HK-2 (cell line): ENCODE results near the gene LRMDA.

ENCODE experiments used
- DNase-seq: peaks from one replicate; pipeline ENCODE4 v3.0.0-alpha.2; 2018; ENCODE audit not compliant: unreplicated experiment

LRMDA gene

DNA sequence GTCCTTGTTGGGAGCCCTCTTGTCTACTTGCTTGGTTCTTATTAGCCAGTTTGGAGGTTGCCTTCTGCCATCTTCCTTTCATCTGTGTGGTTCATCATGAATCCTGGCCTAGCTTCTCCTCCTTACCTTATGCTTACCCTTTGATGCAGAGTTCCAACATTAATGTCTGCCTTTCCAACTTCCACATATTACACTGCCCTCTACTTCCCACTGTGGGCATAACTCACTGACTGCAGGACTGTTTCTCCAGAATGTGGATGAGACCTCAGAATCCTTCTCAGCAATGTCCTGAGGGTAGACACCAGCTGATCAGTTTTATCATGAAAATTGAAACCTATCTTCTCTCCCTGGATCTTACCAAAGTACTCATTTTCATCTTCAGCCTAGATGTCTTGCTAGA, 491.0 kb downstream of the LRMDA start:
- no peak for DNase-seq

DNA sequence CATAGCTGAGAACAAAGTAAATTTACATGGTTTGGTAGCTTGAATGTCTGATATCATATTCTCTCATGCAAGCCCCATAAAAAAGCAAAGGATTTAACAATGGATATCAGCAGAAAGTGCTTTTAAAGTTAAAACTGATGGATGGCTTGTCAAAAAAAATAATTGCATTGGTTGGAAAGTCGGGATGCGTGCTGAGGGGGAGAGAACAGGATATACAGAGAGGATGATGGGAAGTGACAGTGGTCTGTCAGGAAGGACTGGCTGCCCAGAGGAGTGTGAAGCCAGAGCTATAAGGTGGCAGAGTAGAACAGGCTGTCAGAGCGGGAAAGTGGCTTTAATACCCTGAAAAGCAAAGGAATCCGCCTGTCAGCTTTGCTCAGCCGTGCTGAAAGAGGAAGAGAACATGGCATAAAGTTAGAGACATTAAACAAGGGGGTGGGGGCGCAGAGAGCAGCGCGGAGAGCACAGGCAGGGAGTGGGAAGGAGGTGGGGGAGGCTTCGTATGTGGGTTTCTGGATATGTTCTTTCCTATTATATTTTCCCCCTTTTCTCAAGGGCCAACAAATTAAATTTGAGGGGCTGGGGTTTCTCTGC, 493.0 kb downstream of the LRMDA start:
- no peak for DNase-seq

DNA sequence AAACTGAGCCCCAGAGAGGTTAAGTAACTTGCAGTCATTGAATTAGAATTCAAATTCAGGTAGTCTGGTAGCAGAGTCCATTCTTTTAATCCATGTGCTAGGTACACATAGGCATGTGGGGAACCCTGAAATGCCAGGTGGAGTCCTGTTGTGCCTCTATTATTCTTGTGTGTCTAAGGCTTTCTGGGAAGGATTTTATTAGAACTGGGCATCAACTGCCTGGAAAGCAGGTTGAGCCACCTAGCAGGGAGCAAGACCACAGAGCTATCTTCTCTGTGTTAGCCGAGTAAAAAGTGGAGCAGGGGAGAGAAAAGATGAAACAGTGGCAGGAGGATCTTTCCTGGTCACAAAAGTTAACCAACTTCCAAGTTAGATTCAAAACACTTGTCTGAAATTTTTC, 494.6 kb downstream of the LRMDA start:
- no peak for DNase-seq

DNA sequence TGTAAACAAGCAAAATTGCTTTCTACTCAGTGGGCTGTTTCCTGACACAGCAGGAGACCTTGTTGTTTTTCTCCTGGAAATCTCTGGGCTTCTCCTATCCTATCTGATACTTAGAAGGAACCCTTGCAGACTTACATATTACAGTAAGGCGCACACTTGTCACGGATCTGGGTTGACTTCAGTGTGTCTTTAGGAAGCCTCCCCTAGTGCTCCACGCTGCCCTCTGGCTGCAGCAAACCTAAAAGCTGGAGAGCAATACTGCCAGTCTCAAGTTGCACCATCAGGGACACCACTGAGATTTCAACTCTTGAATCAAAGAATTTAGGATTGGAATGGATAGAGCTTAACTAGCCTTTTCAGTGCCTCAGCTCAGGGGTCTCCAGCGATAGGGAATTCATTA, 495.3 kb downstream of the LRMDA start:
- DNase-seq: no peak

DNA sequence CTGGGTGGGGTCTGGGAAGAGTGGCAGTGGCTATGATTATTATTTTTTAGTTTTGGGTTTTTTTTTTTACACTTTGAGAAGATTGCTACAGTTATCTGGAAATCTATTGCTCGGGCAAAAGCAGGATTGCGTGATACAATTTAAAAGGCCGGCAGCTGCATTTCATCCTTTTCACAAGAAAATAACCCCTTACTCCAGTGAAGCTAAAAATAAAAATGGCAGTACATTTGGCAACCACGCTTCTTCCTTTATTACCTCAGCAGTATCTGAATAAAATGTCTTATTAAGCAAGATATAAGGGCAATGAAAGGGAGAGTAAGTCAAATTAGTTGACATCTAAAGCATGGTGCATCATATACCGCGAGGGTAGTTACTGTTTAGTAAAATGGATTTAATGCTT, 496.8 kb downstream of the LRMDA start:
- no peak for DNase-seq

DNA sequence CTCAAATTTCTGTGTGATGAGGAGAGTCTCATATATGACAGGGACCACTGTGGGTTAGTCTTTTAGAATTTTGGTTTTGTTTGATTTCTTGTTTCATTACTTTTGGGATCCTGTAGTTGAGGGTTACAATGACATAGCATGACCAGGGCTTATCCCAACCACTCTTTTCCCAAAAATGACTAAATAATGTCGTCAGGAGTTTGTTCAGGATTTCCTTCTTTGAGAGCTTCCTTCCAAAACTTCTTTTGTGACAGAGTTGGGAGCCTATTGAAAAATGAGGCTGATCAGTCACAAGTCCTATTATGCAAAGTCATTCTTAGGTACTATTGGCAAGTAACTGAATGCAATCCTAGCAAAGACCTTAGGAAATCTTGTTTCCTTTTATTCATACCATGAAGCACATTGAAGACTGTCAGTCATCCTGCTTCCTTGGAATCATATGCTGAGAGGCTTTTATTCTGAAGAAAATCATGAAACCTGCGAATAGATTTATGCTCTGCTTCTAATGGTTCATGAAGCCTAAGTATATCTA, 498.3 kb downstream of the LRMDA start:
- no peak for DNase-seq

DNA sequence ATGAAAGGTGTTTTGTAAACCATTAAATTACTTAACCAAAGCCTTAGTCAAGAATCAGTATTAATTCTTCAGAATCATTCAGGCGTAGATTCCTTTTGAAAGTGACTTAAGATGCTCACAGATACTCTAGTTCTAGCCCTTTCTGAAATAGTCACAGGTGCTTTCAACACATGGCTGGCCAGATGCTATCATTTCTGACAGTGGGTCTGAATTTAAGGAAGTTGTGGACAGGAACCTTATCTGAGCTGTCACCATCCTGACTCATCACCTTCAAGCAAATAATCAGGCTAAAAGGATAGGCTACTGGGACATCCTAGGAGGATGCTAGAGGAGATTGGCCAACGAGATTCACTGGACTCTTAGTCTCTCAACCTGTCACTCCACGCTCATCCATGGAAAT, 501.5 kb downstream of the LRMDA start:
- no peak for DNase-seq

DNA sequence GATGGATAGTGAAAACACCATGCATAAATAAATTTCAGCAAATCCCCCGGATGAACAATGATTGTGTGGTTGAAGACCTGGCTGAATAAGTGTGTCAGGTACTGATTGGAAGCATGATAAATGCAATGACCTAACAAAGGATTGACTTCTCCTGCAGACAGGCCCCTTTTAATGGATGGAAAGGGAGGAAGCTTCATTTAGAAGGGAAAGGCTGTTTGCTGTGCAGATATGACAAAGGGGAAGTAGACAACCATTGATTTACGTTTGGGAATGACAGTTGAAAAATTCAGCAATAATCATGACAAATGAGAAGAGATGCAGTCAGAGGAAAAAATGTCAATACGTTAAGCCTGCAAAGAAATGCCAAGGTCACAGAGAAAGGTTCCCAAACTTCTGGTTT, 503.8 kb downstream of the LRMDA start:
- DNase-seq: no peak

DNA sequence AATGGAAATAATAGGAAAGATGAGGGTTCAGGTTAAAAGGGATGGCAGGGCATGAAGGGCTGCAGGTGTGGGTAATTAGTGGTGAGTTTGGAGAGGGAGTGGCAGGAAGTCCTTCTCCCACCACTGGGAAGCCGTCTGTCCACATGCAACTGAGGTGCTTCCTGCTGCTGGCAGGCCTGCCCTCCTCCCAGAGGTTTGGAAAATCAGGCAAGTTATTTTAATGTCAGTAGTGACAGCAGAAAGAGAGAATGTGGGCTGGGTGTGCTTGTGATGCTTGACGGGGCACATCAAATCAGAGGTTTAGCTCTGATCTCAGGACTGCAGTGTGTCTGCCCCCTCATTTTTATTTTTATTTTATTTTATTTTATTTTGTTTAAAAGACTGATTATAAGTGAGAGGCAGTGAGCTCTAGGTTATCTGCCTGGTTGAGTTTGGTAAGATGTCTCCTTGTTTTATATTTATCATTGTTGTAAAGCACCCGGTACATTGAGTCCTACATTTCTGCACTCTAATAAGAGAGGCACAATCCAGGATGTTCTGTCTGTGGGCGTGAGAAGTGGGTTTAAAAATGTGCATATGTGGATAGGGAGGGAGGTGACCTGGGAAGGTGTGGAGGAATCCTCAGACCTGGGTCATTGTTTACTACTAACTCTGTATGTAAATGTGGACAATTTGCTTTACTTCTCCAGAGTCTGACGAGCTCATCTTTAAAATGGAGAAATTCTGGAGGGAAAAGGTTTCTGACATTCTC, 504.4 kb downstream of the LRMDA start:
- DNase-seq: no peak

DNA sequence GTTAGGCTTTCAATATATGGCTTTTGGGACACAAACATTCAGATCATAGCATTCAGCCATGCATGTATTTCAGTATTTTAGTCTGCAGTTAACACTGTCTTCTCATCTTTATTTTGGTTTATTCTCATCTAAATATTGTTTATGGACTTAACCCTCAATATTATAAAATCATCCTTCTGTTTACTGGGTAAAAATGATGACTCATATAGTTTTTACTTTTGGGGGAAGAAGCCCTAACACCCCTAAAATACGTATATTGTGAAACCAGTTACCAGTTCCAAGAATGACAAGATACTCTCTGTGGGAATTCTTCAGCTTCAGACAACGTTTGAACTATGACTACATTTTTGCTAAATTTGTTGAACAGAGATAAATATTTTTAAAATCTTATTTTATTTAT, 505.4 kb downstream of the LRMDA start:
- no peak for DNase-seq

DNA sequence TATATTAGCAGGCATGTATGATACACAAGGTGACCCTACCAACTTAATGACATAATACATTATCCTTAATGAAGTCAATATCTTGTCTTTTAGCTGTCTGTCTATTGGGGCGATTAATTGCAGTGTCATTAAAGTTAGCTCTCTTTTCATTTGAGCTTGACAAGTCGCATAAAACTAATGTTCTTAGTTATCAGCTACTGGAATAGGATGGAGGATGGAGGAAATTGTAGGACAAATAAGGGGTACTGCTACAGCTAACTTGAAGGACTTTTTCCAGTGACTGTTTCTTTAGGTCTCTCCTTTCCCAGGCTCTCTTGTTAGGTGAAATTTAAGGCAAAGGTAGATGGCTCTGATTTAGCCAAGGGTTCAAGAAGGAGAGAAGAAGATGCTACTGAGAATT, 506.4 kb downstream of the LRMDA start:
- DNase-seq: no peak

DNA sequence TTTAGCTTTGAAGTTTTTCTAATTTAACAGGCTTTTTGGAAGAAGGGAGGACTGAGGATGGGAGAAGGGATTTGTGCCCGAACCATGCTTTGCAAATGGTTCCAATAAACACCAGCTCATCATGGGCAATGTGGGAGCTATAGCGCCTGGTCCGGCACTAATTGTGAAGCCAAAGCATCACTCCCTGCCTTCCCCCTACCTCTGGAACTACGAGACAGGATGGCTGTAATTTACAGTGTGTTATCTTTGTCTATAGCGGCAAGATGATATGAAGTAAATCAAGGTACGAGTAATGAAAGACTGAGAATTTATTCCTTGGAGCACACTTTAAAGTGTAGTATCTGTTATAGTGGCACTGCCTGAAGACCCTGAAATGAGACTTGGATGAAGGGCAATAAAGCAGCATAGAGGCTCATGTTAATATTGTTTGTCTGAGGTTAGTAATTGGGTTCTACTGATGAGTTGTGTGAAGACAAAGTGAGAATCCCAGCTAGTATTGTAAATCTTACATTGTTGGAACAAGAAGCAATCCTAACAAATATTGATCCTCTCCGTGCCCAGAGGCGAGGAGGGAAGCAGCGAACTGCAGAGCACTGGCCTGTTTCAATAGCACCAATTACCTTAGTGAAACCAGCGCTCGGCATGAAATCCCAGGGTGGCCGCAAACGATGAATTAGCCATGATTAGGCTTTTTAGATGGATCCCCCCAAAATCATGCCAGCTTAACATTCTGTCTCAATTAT, 507.1 kb downstream of the LRMDA start:
- DNase-seq: no peak

DNA sequence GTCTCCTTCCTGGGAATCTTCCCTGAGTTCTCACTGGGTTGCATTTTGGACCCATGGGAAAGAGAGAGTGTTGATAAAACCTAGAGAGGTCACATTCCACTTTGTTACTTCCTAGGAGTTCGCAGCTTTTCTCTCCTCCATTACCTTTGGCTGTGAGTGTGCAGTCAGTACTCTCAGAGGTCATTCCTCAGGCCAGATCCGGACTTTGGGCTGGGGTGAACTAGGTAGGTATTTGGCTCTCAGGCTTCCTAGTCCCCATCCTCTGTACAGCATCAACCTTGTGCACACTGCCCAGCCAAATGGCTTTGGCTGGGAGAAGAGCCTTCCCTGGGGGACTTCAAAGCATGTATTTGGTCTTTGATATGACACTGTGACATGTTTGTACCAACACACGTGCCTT, 508.1 kb downstream of the LRMDA start:
- DNase-seq: no peak

DNA sequence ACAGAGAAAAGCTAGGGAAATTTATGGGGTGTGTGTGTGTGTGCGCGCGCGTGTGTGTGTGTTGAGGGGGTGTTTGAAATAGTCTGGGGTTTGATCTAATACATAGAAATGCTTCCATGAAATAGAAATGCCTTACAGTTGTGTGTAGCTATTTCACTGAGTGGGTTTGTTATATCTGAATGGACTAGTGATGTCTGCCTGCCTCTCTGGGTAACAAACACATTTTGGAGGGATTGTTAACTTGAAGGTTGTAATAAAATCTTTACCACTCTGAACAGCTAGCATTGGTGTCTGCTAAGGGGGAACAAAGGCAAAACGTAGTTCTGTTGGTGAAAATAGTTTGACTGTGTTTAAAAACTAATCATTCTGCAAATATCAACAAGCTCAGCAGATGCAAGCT, 509.3 kb downstream of the LRMDA start:
- DNase-seq: no peak

DNA sequence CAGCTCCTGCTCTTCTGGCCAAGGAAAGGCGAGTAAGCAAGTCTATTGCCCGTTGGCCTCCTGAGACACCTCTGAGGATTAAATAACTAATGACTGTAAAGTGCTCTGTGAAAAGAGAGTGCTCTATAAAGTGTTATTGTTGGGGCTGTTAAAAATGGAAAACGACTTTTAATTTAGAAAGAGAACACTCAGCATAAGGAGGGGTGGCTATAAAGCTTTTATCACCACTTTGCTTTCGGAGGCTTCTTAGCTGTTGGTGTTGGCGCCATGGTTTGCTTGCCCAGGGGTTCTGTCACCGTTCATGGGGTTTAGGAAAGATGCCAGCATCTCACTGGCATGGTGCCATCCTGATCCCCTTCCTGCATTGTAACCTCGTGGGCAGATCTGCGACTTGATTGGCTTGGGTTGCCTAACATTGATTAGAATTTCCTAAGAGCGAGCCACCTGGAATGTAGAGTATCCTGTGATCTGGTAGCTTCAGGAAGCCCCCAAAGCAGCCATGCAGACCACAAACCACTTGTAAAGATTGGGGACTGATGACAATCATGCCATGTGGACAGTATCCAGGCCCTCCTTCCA, 509.9 kb downstream of the LRMDA start:
- DNase-seq: no peak

DNA sequence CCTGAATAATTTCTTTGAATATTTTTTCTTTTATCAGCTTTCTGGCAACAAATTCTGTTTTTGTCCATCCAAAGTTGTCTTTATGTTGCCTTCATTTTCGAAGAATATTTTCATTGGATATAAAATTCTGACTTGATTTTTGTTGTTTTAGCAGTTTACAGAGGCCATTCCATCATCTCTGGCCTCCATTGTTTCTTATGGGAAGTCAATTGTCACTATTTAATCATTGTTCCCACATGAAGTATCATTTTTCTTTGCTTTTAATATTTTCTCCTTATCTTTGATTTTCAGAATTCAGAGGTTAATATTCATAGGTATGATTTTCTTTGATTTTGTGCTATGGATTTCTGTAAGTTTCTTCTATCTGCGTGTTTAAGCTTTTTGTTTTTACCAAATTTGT, 512.6 kb downstream of the LRMDA start:
- no peak for DNase-seq

DNA sequence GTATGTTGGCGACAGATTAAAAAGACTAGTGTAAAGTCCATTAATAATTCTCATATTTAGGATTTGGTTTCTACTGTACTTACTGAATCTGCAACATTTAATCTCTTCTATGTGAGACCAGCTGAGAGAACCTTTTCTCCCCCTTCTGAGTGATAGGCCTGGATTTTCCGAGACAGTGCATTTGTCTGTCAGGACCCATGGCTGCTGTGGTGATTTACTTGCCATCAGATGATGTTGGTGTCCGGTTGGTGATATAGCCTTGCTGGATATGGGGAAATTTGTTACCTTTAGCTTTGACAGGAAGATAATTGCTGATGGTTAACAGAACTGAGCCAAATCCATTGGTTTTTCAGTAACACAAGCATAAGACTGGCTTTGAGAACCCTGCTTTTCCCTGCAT, 517.2 kb downstream of the LRMDA start:
- DNase-seq: no peak

DNA sequence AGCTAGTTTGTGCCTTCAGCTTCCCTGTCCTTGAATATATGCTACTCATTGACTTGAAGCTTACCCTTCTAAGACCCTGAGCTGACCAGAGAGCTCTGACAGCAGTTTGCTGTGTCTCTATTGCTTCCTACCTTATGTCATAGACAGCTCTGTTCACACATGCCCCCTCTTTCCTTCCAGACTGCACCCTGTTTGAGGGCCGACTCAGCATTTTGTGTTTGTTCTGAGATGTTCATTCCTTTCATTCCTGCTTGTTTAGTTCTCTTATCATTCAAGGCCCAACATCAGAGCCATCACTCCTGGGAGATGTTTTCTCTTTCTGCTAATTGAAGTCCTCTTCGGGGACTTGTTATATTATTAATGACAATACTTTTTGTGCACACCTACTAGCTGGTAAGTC, 518.9 kb downstream of the LRMDA start:
- DNase-seq: no peak

DNA sequence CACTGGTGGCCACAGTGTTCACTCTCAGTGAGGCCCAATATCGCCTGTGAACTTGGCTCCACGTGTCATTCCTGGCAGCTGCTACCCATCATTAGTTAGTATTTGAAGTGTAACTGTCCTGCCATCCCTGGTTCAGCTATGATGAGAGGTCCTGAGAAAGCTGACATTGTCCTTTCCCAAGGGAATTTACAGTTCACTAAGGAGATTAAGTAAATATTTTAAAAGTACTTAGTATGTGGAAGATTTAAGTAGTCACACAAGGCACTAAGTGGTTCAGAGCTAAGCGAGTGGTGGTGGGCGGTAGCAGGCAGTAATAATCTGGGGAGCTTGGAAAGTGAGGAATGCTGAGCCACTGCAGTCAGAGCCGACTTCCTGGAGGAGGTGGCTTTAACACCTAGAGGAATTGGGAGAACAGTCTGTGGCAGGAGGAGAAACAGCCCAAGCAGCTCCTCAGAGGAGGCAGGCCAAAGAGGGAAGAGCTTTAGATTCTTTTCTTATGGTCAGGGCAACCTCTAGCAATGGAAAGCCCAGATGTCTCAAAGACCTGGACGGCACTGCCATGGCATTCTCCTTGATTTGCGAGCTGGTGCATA, 519.7 kb downstream of the LRMDA start:
- DNase-seq: no peak

DNA sequence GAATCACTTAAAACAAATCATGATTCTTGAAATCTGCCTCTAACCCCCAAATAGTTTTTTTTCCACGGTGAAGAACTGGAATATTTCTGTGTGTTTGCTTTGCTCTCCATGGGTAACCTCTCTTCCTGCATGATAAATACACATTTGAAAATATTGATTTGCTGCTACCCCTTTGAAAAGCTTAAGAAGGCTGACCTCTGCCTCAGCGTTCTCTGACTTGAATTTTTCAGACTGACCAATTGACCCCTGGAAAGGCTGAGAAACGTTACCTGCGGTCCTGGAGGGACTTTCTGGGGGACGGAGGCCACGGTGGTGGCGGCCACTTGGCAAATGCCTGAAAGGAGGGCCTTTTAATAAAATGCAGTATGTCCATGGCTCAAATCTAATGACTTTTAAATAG, 520.2 kb downstream of the LRMDA start:
- DNase-seq: no peak

DNA sequence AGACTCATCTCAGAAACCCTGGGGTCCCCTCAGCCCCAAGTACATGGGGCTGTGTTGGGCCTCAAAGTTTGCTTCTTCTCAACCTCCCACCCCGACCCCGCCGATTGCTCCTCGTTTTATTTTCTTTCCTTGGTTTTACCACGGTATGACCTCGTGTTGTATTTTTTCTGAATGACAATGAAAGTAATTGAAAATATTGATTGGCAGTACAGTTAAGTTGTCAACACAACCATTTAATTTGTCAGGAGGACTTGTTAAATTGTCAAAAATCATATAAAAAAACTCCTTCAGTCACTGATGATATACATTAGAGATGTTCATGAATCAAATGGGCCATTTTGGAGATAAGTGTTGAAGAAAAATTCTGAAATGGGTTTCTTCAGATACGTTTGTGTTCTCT, 520.7 kb downstream of the LRMDA start:
- no peak for DNase-seq

DNA sequence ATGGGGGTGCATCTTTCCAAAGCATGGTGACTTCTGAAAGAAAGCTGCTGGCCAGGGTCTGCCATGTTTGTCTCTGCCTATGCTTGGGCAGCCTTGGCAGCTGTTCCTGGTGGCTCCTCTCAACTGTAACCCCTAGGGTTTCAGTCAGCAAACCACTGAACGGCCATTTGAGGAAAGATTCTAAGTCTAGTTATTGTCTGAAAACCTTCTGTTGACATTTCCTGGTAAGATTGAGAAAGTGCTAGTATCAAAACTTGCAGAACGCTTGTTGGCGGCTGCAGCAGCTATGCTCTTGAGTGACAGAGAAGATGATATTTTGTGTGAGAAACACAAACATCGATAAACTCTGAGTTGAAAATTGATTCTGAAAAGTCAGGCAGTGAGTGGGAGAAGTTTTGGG, 523.1 kb downstream of the LRMDA start:
- DNase-seq: no peak
